Measurements from ENCODE around the gene WDR35.

Gene WDR35

GRCh38 chr2:19911808-19912509, 77.9 kb downstream of the WDR35 start:
- in situ Hi-C loops (cut with MboI; ENCODE audit: low pct_unique_long_range_greater_than_20kb, low sequenced_read_pairs, unreplicated experiment), result no loop called here
- TF ChIP-seq CTCF (IDR thresholded peaks at IDR 0.05; ENCODE audit: extremely low read depth, insufficient read depth, missing control alignments), result no peak
- DNase-seq (ENCODE audit: low spot score), result no peak

- no peak for TF ChIP-seq CTCF (IDR thresholded peaks at IDR 0.05; ENCODE audit: extremely low read depth, insufficient read depth, missing control alignments)
- in situ Hi-C loops (cut with MboI; ENCODE audit: low pct_unique_long_range_greater_than_20kb, low sequenced_read_pairs, unreplicated experiment), result no loop called here
- DNase-seq (ENCODE audit: low spot score), result no peak
These were observed 87.6 kb downstream of the WDR35 start for GRCh38 chr2:19902216-19902740.

GRCh38 chr2:19901442-19902215, 88.3 kb downstream of the WDR35 start, which contains the start of gene TTC32:
Gene TTC32 (minus strand): TSS chr2:19901983. CDS start chr2:19901854, 129 bp downstream.
- in situ Hi-C loops (cut with MboI; ENCODE audit: low pct_unique_long_range_greater_than_20kb, low sequenced_read_pairs, unreplicated experiment), result no loop called here
- TF ChIP-seq CTCF (IDR thresholded peaks at IDR 0.05; ENCODE audit: extremely low read depth, insufficient read depth, missing control alignments), result no peak
- DNase-seq (ENCODE audit: low spot score), result peak; percentile 90

GRCh38 chr2:19900931-19901441, 88.9 kb downstream of the WDR35 start:
- in situ Hi-C loops (cut with MboI; ENCODE audit: low pct_unique_long_range_greater_than_20kb, low sequenced_read_pairs, unreplicated experiment), result no loop called here
- no peak for TF ChIP-seq CTCF (IDR thresholded peaks at IDR 0.05; ENCODE audit: extremely low read depth, insufficient read depth, missing control alignments)
- peak; percentile 4 for DNase-seq (ENCODE audit: low spot score)

- TF ChIP-seq CTCF (IDR thresholded peaks at IDR 0.05; ENCODE audit: extremely low read depth, insufficient read depth, missing control alignments), result no peak
- in situ Hi-C loops (cut with MboI; ENCODE audit: low pct_unique_long_range_greater_than_20kb, low sequenced_read_pairs, unreplicated experiment), result no loop called here
- DNase-seq (ENCODE audit: low spot score), result peak; percentile 39
These were observed 89.6 kb downstream of the WDR35 start for GRCh38 chr2:19899985-19900930.

All from GM13977 (cell line).